GM19467 (cell line): ENCODE measurements around the gene FN1.

Experiments
- ATAC-seq: cut with Tn5 transposase; IDR thresholded peaks from one replicate; pipeline ENCODE4 v1.9.1; 2021; ENCODE audit warnings: mild to moderate bottlenecking, moderate library complexity; ENCODE audit not compliant: unreplicated experiment

The FN1 gene

GRCh38 chr2:215435870-215436704 lies at the start of gene FN1:
Gene FN1, minus strand, starts transcription at chr2:215436068. Its CDS starts 266 bp downstream, at chr2:215435802.
- peak; percentile 57 for ATAC-seq

DNA sequence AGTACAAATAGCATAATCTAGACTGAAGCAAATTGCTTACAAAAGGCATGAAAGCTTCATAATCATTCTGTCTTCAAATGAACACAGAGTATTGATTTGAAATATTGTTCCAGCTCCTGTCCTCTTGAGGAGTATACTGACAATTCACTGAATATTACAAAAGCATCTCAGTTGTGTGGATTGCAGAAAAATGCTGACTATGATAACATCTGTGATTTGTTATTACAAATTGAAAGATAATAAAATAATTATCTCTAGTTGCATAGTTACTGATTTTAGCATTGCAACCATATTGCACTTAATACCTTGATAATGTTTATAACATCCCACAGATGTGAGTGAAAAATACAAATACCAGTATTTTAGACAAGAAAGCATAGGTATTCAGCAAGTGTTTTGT lies 49.2 kb upstream of the FN1 start:
- ATAC-seq: no peak

DNA sequence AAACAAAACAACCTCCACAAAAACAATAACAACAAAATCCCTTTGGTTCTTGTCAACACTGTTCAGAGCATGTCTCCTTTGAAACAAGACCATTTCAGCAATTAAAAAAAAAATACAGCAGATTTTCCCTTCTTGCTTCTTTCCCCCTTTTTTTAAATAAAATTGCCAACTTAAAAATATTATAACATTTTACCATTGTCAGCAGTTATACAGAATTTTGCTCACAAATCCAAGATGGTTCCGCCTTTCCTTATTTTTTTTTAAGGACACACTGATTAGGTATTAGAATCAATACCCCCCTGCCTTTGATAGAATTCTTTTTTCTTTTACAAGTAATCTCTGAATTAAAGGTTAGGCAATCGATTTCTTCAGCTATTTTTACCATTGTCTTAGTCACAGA lies 48.7 kb upstream of the FN1 start:
- ATAC-seq: no peak

DNA sequence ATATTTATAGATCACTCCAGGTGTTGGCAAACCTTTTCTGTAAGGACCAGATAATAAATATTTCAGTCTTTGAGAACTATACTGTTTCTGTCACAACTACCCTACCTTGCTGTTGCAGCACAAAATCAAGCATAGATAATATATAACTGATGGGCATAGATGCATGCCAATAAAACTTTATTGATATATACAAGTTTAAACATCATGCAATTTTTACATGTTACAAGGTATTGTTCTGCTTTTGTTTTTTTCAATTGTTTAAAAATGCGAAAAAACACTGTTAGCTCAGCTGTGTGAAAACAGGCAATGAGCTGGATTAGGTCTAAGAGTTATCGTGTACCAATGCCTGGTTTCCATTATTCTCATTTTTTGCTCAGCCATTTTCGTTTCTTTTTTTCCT lies 47.6 kb upstream of the FN1 start:
- no peak for ATAC-seq

DNA sequence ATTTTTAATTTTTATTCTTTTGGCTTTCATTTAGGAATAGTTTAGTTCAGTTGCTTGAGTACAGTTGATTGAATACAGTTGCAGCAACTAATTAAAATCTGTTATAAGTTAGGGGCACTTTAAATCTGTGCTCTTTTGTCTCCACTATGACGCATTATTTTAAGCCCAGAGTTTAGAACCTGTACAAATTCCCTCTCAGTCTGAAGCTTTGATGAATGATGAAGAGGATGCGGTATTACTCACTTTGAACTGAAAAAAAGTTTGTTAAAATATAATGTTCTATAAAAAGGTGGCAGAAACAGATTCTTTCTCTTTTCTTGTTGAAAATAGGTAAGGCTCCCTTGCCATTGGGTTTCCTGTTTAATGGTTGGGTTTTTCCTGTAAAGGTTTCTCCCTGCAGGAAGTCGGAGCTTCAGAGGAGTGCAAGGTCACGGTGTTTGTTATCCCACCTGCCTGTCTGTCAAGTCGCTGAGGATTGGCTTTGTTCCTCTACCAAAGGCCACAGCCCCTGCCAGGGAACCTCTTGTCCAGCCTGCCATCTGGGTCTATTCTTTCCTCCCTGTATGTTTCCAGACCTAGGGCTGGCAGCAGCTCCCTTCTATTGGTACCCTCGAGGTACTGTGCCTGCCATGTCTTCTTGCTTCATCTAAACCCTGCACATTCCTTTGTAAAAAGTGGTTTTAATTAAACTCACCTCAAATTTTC lies 43.8 kb upstream of the FN1 start:
- ATAC-seq: no peak

DNA sequence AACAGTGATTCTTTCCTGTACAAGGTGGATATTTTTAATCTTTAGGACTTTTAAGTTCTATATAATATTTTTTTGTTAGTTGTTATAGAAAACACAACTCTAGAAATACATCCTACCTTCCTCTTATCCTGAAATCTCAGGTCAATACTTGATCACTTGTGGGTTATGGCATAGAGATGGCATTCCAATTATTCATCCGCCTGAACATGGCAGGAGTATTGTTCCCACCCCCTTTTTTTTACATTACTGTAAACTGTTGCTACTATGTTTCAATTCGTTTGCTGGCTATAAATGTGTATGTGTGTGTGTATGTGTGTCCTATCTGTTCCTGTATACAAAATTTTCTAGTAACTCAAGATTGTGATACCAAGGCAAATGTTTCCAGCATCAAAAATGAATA lies 43.3 kb upstream of the FN1 start:
- ATAC-seq: no peak

GRCh38 chr2:215476424-215476823 lies 40.6 kb upstream of the FN1 start:
- no peak for ATAC-seq

- no peak for ATAC-seq
Observed at GRCh38 chr2:215466097-215466909, 30.4 kb upstream of the FN1 start.

DNA sequence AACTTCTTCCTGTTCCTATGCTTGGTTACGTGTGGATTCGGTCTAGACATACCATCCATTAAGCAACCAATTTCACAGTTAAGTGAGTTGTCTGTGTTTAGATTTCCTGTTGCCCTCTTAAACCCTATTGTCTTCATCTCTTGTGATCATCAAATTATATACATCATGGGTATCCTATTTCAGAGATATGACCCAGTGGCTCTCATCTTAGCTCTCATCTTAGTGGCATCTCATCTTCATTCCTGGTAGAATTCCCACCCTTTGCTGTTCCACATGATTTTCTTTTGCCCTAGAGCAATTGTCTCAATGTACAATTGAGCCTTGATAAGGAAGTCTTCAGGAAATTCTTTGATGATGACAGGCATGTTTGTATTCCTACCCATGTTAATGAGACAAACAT lies 29.4 kb upstream of the FN1 start:
- ATAC-seq: no peak

- no peak for ATAC-seq
Observed at GRCh38 chr2:215461836-215462532, 26.1 kb upstream of the FN1 start.

- no peak for ATAC-seq
Observed at GRCh38 chr2:215460682-215461382, 25.0 kb upstream of the FN1 start.

DNA sequence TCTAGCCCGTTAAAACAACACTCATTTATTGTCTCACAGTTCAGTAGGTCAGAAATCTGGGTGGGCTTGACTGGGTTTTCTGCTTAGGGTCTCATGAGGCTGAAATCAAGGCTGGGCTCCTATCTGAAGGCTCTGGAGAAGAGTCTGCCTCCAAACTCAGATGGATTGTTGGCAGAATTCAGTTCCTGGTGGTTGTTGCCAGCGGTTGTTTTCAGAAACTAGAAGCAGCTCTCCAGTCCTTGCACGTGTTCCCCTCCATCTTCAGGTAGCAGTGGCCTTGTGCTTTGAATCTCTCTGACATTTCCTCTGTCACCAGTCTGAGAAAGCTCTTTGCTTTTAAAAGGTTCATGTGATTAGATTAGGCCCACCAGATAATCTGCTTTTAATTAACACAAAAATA lies 20.1 kb upstream of the FN1 start:
- ATAC-seq: no peak

GRCh38 chr2:215454519-215455246 lies 18.8 kb upstream of the FN1 start:
- ATAC-seq: no peak

- ATAC-seq: no peak
Observed at GRCh38 chr2:215452725-215453124, 16.9 kb upstream of the FN1 start.

DNA sequence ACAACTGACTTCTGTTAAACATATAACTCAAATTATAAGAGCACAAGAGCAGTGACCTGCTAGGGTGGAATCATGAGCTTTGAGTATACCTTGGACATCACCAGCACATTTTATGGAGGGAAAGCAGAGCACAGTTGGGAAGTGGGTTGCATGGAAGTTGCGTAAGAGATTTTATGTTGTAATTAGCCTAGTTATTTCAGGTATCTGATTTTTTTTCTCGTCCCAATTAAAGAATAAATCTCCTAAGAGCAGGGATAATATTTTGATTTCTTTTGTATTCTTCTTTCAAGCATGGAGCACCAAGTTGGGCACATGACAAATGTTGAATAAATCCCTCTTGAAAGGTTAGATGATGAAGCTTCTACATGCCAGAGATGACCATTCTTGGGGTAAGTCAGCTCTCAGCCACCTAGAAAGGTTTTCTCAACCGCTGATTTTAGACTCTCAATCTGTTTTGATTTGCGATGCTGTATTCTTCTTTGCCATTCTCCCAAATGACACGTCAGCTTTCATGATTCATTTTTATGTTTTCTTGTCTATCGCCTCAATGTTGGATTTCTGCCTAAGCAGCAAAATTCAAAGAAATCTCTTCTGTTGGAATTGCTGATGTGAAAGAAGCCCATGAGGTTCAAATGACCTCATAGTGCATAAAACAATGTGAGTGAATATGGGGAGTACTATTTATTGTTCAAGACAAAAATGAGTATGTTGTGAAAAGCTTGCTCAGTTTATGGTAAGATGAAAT lies 15.3 kb upstream of the FN1 start:
- no peak for ATAC-seq

- ATAC-seq: no peak
Observed at GRCh38 chr2:215450188-215451011, 14.5 kb upstream of the FN1 start.

- ATAC-seq: no peak
Observed at GRCh38 chr2:215447673-215448081, 11.8 kb upstream of the FN1 start.

DNA sequence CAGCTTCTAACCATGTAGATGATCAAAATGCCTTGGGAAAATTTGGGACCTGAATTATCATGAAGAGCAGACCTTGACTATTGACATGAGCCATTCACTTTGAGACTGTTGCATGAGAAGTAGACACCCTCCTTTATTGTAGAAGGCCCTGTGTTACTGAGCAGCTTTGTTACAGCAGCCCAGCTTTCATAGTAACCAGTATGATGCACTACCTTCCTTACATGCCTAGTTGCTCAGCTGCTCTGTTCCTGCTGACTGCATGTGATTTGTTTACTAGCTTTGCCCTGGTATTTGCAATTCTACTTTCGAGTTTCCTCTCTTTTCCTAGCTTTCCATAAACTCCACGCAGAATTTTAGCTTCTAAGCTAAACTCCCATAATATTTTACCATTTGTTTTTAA lies 11.2 kb upstream of the FN1 start:
- ATAC-seq: no peak
